GM19397 (cell line): ENCODE data around the gene PPP1R37.
"Not testable (repeated sequence)": the region's sequence is repeated elsewhere in the genome, so short reads cannot be mapped to it uniquely, and the experiment has no call there.

Experiments used
- ATAC-seq: cut with Tn5 transposase; IDR thresholded peaks from one replicate; pipeline ENCODE4 v1.9.1; 2021; ENCODE audit warnings: mild to moderate bottlenecking, moderate library complexity; ENCODE audit not compliant: unreplicated experiment

Gene PPP1R37

GRCh38 chr19:45113628-45114027 lies 20.6 kb downstream of the PPP1R37 start:
- ATAC-seq, result no peak

GRCh38 chr19:45114116-45114515 lies 21.1 kb downstream of the PPP1R37 start:
- no peak for ATAC-seq

- no peak for ATAC-seq
Observed at GRCh38 chr19:45115809-45116615, 23.0 kb downstream of the PPP1R37 start.

DNA sequence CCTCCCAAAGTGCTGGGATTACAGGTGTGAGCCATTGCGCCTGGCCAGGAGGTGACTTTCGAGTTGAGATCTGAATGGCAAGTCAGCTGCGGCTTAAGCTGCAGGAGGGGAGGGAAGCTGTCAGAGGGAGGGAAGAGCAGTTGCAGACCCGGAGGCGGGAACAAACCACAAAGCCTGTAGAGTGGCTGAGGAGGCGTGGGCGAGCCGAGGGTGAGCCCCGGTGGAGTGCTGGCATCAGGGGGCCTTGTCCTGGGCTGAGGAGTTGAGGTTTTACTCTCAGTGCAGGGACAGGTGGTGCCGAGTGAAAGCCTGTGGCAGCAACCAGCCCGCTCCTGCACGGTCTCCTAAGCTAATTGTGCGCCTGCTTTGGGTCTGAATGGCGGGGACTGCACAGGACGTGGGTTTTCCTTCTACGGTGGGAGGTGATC lies 24.2 kb downstream of the PPP1R37 start:
- ATAC-seq, result no peak

- no peak for ATAC-seq
Observed at GRCh38 chr19:45117671-45118070, 24.7 kb downstream of the PPP1R37 start.

- ATAC-seq, result no peak
Observed at GRCh38 chr19:45118106-45118505, 25.1 kb downstream of the PPP1R37 start.

GRCh38 chr19:45118591-45119355 lies 25.8 kb downstream of the PPP1R37 start:
- ATAC-seq, result not testable (repeated sequence)

DNA sequence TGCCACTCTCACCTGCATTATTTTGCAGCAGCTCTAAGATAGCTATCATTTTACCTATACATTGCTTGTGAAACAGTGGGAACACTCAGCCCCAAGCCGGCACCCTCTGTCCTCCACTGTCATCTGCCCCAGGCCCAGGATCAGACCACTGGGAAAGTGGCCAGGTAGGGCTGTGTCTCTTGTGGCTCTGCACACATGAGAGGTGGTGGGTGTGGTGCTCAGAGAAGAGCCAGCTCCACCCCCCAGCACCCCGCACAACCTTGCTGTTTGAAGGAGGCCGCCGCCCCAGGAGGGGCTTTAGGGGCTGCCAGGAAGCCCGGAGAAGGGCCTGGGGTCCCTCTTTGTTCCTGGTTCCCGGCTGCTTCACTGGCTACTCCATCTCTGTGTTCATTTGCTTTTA lies 26.6 kb downstream of the PPP1R37 start:
- no peak for ATAC-seq

GRCh38 chr19:45121827-45122345 lies 28.9 kb downstream of the PPP1R37 start:
- ATAC-seq, result no peak

GRCh38 chr19:45122832-45123231 lies 29.9 kb downstream of the PPP1R37 start:
- ATAC-seq, result no peak

GRCh38 chr19:45123440-45123850 lies 30.5 kb downstream of the PPP1R37 start:
- ATAC-seq, result no peak

DNA sequence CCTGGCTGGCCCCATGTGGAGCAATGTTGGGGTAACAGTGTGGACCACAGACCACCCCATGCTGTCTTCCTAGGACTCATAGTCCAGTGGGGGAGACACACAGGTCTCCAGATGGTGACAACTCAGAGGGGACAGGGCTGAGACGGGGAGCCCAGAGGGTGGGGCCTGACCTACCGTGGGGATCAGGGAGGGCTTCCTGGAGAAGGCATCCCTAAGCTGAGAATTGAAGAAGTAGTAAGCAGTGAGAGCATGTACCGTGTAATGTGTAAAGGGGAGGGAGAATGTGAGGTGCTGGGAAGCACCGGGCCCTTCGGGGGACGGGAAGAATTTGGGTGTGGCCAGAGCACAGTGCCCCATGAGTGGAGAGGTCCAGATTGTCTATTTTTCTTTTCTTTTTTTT lies 31.0 kb downstream of the PPP1R37 start:
- ATAC-seq, result no peak

- no peak for ATAC-seq
Observed at GRCh38 chr19:45125360-45125759, 32.4 kb downstream of the PPP1R37 start.

DNA sequence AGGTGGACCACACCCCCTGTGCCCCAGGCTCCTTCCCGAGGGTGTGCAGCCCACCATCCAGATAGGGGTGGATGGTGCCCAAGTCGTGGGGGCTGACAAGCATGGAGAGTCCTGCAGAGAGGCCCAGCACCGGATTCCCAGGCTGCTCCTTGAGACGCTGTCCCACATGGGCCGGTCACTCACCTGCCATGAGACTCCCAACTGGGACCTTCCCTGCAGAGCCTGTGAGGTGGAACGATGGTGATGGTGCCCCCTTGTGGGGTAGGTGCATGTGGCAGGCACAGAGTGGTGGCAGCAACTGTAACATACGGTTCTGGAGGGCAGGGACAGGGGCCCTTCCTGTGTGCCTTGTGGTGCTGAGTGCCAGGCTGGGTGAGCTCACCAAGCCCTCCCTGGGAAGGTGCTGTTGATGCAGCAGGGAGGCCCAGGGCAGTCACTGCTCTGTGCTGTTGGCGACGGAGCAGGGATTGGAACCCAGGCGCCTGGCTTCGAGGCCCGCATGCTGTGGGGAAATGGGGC lies 33.1 kb downstream of the PPP1R37 start:
- no peak for ATAC-seq

- ATAC-seq, result no peak
Observed at GRCh38 chr19:45126654-45127053, 33.7 kb downstream of the PPP1R37 start.

GRCh38 chr19:45128146-45128545 lies 35.2 kb downstream of the PPP1R37 start:
- ATAC-seq, result no peak

GRCh38 chr19:45128806-45129205 lies 35.8 kb downstream of the PPP1R37 start:
- ATAC-seq, result no peak

DNA sequence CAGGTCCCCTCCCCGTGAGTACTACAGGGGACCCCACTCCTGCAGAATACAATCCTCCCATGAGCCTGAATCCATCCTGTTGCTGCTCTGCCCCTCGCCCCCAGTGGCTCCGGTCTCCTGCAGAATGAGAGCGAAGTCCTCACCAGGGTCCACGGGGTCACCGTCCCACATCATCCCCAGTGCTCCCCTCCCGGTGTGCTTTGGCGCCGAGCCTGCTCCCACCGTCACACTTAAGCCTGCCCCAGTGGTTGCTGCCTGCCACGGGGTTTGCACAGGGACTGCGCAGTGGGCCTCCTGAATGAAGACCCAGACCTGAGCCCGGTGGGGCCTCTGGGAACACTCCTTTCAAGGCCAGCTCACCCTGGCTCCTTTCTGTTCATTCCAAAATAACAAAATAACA lies 37.3 kb downstream of the PPP1R37 start:
- ATAC-seq, result no peak

DNA sequence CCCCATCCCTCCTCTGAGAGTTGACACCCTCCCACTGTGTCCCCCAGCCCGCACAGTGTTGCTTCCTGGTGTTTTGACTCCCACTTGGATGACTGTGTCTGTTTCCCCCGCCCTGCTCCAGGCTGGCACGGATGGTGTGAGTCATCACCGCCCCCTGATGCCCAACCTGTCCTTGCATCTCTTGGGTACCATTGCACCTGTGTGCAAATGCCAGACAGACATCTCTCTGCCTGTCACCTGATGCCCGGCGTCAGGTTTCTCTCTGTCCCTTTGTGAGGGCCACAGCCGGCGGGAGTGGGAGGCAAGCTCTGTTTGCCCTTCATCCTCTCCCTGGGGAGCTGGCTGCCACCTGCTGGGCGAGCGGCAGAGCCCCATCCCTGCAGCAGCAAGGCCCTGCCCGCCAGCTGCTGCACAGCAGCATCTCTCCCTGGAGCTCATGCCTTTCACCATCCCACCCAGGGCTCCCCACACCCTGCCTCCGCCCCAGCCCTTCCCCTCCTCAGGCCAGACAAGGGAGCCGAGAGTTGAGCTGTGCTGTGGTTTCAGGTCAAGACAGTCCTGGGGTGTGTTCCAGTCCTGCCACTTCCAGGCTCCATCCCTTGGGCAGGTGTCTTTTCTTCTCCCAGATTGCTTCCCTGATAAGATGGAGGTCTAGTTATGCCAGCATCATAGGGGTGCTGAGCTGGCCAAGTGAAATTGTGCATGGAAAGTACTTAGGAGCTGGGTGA lies 38.1 kb downstream of the PPP1R37 start:
- ATAC-seq, result no peak

DNA sequence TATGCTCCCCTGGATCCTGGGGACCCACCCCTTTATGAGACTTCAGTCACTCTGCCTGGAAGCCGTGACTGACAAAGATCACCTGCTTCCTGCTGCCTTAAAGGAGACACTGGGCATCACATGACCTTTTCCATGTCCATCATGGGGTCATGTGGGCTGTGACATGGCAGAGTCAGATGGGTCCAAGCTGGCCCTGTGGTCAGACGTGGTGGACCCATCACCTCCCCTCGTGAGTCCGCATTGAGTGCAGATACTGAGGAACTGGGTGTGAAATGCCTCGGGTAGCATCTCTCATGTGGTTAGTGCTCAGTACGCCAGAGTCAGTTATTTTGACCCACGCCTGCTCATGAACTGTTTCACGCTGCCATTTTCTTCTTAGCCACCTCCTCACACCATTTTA lies 40.7 kb downstream of the PPP1R37 start:
- no peak for ATAC-seq
